Measurements from ENCODE around the gene PHKG2.

DNA sequence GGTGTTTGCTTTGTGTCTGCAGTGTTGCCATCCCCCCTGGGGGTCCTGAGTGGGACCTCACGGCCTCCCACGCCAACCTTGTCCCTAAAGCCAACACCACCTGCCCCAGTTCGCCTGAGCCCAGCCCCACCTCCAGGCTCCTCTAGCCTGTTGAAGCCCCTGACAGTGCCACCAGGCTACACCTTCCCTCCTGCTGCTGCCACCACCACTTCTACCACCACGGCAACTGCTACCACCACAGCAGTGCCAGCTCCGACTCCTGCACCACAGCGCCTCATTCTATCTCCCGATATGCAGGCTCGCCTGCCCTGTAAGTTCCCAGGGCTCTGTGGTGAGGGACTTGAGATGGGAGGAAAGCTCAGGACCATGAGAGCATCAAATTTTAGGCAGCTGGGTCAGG lies 27.1 kb upstream of the PHKG2 start:
- TF ChIP-seq, protein P1, sequence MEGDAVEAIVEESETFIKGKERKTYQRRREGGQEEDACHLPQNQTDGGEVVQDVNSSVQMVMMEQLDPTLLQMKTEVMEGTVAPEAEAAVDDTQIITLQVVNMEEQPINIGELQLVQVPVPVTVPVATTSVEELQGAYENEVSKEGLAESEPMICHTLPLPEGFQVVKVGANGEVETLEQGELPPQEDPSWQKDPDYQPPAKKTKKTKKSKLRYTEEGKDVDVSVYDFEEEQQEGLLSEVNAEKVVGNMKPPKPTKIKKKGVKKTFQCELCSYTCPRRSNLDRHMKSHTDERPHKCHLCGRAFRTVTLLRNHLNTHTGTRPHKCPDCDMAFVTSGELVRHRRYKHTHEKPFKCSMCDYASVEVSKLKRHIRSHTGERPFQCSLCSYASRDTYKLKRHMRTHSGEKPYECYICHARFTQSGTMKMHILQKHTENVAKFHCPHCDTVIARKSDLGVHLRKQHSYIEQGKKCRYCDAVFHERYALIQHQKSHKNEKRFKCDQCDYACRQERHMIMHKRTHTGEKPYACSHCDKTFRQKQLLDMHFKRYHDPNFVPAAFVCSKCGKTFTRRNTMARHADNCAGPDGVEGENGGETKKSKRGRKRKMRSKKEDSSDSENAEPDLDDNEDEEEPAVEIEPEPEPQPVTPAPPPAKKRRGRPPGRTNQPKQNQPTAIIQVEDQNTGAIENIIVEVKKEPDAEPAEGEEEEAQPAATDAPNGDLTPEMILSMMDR (IDR thresholded peaks at IDR 0.05) = no peak
- TF ChIP-seq POLR2AphosphoS5 (IDR thresholded peaks at IDR 0.05) (no peak), POLR2A (IDR thresholded peaks at IDR 0.05) (no peak)
